Right lobe of liver (tissue), 6 donors: ENCODE data around the gene TNFRSF17. TPM values are rescaled to one million over a fixed set of nuclear protein-coding genes. Genes with fewer than 3 reads are reported as not detected.

Experiments used
- ATAC-seq, 4 donors: fragments of 200-7000 bp; cut with Tn5 transposase; one replicate each; pipeline ENCODE4 v1.9.1; 2020; ENCODE audit warnings: mild to moderate bottlenecking in 4 of 4, moderate library complexity in 4 of 4
- DNase-seq, 3 donors: peaks; one replicate each; pipeline ENCODE4 v3.0.0-alpha.2; 2020
- H3K27ac ChIP-seq, 3 donors: fragments of 200-600 bp; one replicate each; pipeline ENCODE4 v1.8.0; 2022
- H3K27me3 ChIP-seq, 2 donors: fragments of 200-600 bp; one replicate each; pipeline ENCODE4 v1.8.0; 2022
- H3K36me3 ChIP-seq, 4 donors: fragments of 200-600 bp; sonication (generic) in 1 of 4; one replicate each; pipeline versions ENCODE4 v1.5.1 to v1.8.0; 2017 to 2022; ENCODE audit warnings: control low read depth in 1 of 4
- H3K4me1 ChIP-seq, 4 donors: fragments of 200-600 bp; sonication (generic) in 1 of 4; one replicate each; pipeline versions ENCODE4 v1.5.1 to v1.8.0; 2017 to 2022; ENCODE audit warnings: control low read depth in 1 of 4
- H3K4me3 ChIP-seq, 3 donors: fragments of 200-600 bp; one replicate each; pipeline ENCODE4 v1.8.0; 2022
- H3K9me3 ChIP-seq, 4 donors: fragments of 200-600 bp; sonication (generic) in 1 of 4; one replicate each; pipeline versions ENCODE4 v1.5.1 to v1.8.0; 2017 to 2022; ENCODE audit warnings: control low read depth in 1 of 4
- CTCF ChIP-seq, 4 donors: fragments of 200-600 bp in 3 of 4; fragments of 450-650 bp in 1 of 4; IDR thresholded peaks; one replicate each; pipeline versions ENCODE4 v1.5.1 to v1.8.0; 2016 to 2022; ENCODE audit warnings: antibody characterized with exemption in 4 of 4, mild to moderate bottlenecking in 2 of 4
- POLR2A ChIP-seq: fragments of 450-650 bp; IDR thresholded peaks from one replicate; pipeline ENCODE4 v1.6.1; 2017; ENCODE audit warnings: antibody characterized with exemption, mild to moderate bottlenecking
- WGBS: methylation state at CpG from one replicate; pipeline ENCODE4 v1.1.6; 2018; ENCODE audit warnings: low coverage, low lambda C conversion rate; ENCODE audit not compliant: insufficient coverage; ENCODE audit errors: missing lambda C conversion rate; 5-methylcytosine and 5-hydroxymethylcytosine counted together
- intact Hi-C, 2 donors: fragments of 100-400 bp; cut with DNase I; formaldehyde crosslinking; loops; one replicate each; pipeline versions ENCODE4 v1.11.2 to v1.14.1; 2022
- total RNA-seq, 6 experiments: library from RNA; depleted of rRNA in 2 of 6; stranded (reverse); fragments of >200 nt in 2 of 6; fragmentation: NEBNext Ultra II Directional in 3 of 6; extraction: Animal tissue kit (Norgen Biotek cat#: 25700) in 3 of 6; gene quantifications; one replicate each; pipeline versions ENCODE4 v1.1.0 to v1.2.4, GENCODE V29; 2016 to 2023
- donor health status: DM: no; HTN: yes; CAD: no.
- donor health status: DM: no; HTN: no; CAD: no.
- donor health status: DM: no; HTN: no; CAD: no.
- donor health status: DM: no; HTN: yes; CAD: no.
- donor health status: DM: no; HTN: yes; CAD: no.

Gene TNFRSF17
- total RNA-seq, 6 experiments from 2014 or later: 0.44 TPM; not detected in 5

- intact Hi-C loops: no loop called here
- Histone ChIP-seq H3K36me3 (no peaks in the 10 kb centered on the region), H3K9me3 (no peaks in the 10 kb centered on the region), H3K4me3 (no peak overlapping the region), H3K27me3 (no peaks in the 10 kb centered on the region), H3K27ac (no peak overlapping the region), H3K4me1 (no peaks in the 10 kb centered on the region)
- 57% methylated on average over 5 of the region's 5 CpGs for WGBS
- DNase-seq (no peak), ATAC-seq (peak in 1 of 4 donors; percentile 38)
- no peak for TF ChIP-seq CTCF (IDR thresholded peaks at IDR 0.05)
- TF ChIP-seq POLR2A: no peak
Observed at GRCh38 chr16:11988258-11988978, 23.4 kb downstream of the TNFRSF17 start.

GRCh38 chr16:11990702-11991390 lies 25.8 kb downstream of the TNFRSF17 start:
- WGBS: 65% methylated on average over 10 of the region's 11 CpGs

GRCh38 chr16:11992008-11992584 lies 27.1 kb downstream of the TNFRSF17 start:
- H3K9me3 ChIP-seq: no peaks in the 10 kb centered on the region
- H3K27ac ChIP-seq: no peak overlapping the region
- H3K27me3 ChIP-seq: no peaks in the 10 kb centered on the region
- 67% methylated on average over 1 of the region's 3 CpGs for WGBS
- TF ChIP-seq POLR2A: no peak
- TF ChIP-seq CTCF (IDR thresholded peaks at IDR 0.05): no peak
- DNase-seq (no peak), ATAC-seq (no peak)
- intact Hi-C loops: no loop called here
- no peak overlapping the region for H3K4me3 ChIP-seq
- H3K36me3 ChIP-seq: no peaks in the 10 kb centered on the region
- no peaks in the 10 kb centered on the region for H3K4me1 ChIP-seq

More at GRCh38 chr16:11990702-11991390, 25.8 kb downstream of the TNFRSF17 start:
- ATAC-seq (no peak), DNase-seq (no peak)
- H3K4me1 ChIP-seq: no peaks in the 10 kb centered on the region
- no peaks in the 10 kb centered on the region for H3K27me3 ChIP-seq
- H3K4me3 ChIP-seq: no peak overlapping the region
- TF ChIP-seq CTCF (IDR thresholded peaks at IDR 0.05) (no peak), POLR2A (no peak)
- intact Hi-C loops: no loop called here
- no peaks in the 10 kb centered on the region for H3K36me3 ChIP-seq
- no peak overlapping the region for H3K27ac ChIP-seq
- H3K9me3 ChIP-seq: no peaks in the 10 kb centered on the region

GRCh38 chr16:11992586-11993524 lies 27.8 kb downstream of the TNFRSF17 start:
- Histone ChIP-seq H3K9me3 (no peaks in the 10 kb centered on the region), H3K27ac (no peak overlapping the region), H3K36me3 (no peaks in the 10 kb centered on the region), H3K27me3 (no peaks in the 10 kb centered on the region), H3K4me3 (no peak overlapping the region), H3K4me1 (no peaks in the 10 kb centered on the region)
- TF ChIP-seq CTCF (IDR thresholded peaks at IDR 0.05): no peak
- TF ChIP-seq POLR2A: no peak
- 88% methylated on average over 13 of the region's 16 CpGs for WGBS
- ATAC-seq: no peak
- intact Hi-C loops: no loop called here
- no peak for DNase-seq
